IPS DF 6.9 (cell line): ENCODE measurements around the gene SMG6.
"Not testable (repeated sequence)": the region's sequence is repeated elsewhere in the genome, so short reads cannot be mapped to it uniquely, and the experiment has no call there.

Source experiments
- DNase-seq: peaks from one replicate; pipeline ENCODE4 v3.0.0-alpha.2; 2013; ENCODE audit warnings: low read depth, low spot score
- H3K27ac ChIP-seq: one replicate; pipeline ENCODE4 v1.5.1; 2013; ENCODE audit warnings: low read length, control low read depth
- H3K27me3 ChIP-seq: 2 replicates; pipeline ENCODE4 v1.6.1; 2013; ENCODE audit warnings: mild to moderate bottlenecking, low read length; ENCODE audit not compliant: control insufficient read depth, insufficient read depth
- H3K36me3 ChIP-seq: 2 replicates; pipeline ENCODE4 v1.6.1; 2013; ENCODE audit warnings: low read length; ENCODE audit not compliant: control insufficient read depth, insufficient read depth
- H3K4me1 ChIP-seq: 2 replicates; pipeline ENCODE4 v1.6.1; 2013; ENCODE audit warnings: low read length; ENCODE audit not compliant: control insufficient read depth, insufficient read depth
- H3K4me3 ChIP-seq: 2 replicates; pipeline ENCODE4 v1.5.1; 2013; ENCODE audit warnings: mild to moderate bottlenecking, low read length
- H3K9me3 ChIP-seq: 2 replicates; pipeline ENCODE4 v1.6.1; 2013; ENCODE audit warnings: low read length, inconsistent platforms; ENCODE audit not compliant: control insufficient read depth, insufficient read depth
- WGBS: extraction: QIAGEN DNeasy Blood & Tissue Kit; methylation state at CpG from one replicate; pipeline ENCODE4 v1.1.7; 2013; ENCODE audit warnings: mixed read lengths, missing lambda C conversion rate; ENCODE audit not compliant: insufficient read length, insufficient coverage; 5-methylcytosine and 5-hydroxymethylcytosine counted together

Gene SMG6

GRCh38 chr17:2277429-2278170, 26.0 kb downstream of the SMG6 start:
- Histone ChIP-seq H3K27me3 (no peaks in the 10 kb centered on the region), H3K36me3 (peaks cover 11% of the 10 kb centered on the region; the same call in 1 of the 2 replicates), H3K4me3 (no peak overlapping the region), H3K27ac (no peak overlapping the region), H3K4me1 (no peaks in the 10 kb centered on the region), H3K9me3 (no peaks in the 10 kb centered on the region)
- WGBS, result no CpG with 5 or more reads among the region's 9 CpGs
- DNase-seq, result no peak

DNA sequence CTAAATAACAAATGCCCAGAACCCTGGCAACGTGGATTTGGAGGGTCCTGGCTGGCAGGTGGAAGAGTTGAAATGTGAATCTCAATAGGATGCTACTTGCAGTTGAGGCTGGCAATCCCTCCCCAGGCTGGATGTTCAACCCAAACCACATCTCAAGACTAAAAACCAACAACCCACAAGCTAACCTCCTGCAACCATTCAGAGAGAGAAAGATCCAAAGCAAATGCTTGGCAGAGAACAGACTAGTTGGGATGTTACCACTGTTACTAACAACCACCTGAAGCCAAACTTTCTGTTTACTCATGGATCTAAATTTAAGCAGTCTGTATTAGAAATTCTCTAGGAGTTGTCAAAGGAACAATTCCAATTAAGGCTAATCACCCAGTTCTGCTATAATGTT, 27.9 kb downstream of the SMG6 start:
- H3K36me3 ChIP-seq, result peaks cover 4% of the 10 kb centered on the region; the same call in 1 of the 2 replicates
- no CpG with 5 or more reads among the region's 1 CpG for WGBS
- no peak overlapping the region for H3K27ac ChIP-seq
- H3K9me3 ChIP-seq, result no peaks in the 10 kb centered on the region
- DNase-seq, result no peak
- H3K4me3 ChIP-seq, result no peak overlapping the region
- no peaks in the 10 kb centered on the region for H3K27me3 ChIP-seq
- no peaks in the 10 kb centered on the region for H3K4me1 ChIP-seq

DNA sequence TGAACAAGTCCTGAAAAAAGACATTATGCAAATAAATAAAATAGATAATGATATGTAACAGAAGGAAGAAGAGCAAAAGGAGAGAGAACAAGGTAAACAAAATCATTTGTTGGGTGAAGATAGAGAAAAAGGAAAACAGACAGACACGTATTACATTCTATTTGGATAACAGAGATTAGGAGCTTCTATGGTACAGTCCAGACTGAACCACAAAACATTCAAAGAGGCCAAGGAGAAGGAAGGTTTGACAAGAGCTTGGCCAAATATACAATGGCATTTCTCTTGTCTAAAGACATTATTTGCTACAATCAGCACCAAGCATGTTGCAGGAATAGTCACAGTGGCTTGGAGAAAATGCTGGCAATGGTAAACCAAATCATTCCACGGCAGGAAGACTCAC, 29.2 kb downstream of the SMG6 start:
- H3K36me3 ChIP-seq, result no peaks in the 10 kb centered on the region
- no peak for DNase-seq

DNA sequence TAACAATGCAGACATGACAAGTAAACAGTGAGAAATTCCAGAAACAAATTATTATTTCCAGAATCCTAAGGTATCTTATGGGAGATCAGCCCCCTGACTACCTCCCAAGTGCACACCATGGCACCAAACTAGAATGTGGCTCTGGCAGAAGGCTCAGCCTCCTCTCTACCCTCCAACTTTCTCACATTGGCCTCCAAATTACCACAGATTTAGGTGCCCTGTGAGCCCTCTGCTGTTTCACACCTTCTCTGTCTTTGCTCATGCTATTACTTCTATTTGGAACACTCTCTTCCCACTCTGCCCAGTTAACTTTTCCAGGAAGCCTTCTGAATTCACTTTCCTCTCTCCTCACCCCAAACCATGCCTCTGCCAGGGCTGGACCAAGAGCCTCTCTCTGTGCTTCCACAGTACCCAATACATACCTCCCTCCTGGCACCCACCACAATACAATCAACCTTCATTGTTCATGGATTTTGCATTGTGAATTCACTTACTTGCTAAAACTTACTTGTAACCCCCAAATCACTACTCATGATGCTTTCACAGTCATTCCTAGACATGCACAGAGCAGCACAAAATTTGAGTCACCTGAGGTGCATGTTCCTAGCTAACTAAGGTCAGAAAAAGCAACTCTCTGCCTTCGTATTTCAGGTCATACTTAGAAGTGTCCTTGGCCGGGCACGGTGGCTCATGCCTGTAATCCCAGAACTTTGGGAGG, 31.4 kb downstream of the SMG6 start:
- Histone ChIP-seq H3K4me1 (no peaks in the 10 kb centered on the region), H3K27ac (no peak overlapping the region), H3K36me3 (no peaks in the 10 kb centered on the region), H3K4me3 (no peak overlapping the region), H3K9me3 (no peaks in the 10 kb centered on the region), H3K27me3 (no peaks in the 10 kb centered on the region)
- DNase-seq, result no peak
- WGBS, result no CpG with 5 or more reads among the region's 3 CpGs

More for the DNA sequence above, 29.2 kb downstream of the SMG6 start:
- Histone ChIP-seq H3K27ac (no peak overlapping the region), H3K4me3 (no peak overlapping the region), H3K4me1 (no peaks in the 10 kb centered on the region), H3K27me3 (no peaks in the 10 kb centered on the region), H3K9me3 (no peaks in the 10 kb centered on the region)
- WGBS, result no CpG with 5 or more reads among the region's 2 CpGs

DNA sequence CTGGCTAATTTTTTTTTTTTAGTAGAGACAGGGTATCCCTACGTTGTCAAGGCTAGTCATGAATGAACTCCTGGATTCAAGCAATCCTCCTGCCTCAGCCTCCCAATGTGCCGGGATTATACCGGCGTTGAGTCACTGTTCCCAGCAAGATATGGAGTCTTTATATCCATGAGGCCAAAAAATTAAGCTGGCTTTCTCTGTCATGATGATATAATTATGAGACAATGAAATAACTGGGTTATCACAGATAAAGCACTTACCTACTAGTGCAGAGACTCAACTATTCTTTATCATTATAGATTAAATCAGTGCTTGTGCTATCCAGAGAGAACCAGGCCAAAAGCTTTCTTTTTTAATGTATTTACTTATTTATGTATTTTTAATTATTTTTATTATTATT, 36.2 kb downstream of the SMG6 start:
- 0 out of 2 replicates have a peak, but pooled peaks cover 3% of the 10 kb centered on the region for H3K36me3 ChIP-seq
- no peaks in the 10 kb centered on the region for H3K4me1 ChIP-seq
- no peaks in the 10 kb centered on the region for H3K27me3 ChIP-seq
- no peaks in the 10 kb centered on the region for H3K9me3 ChIP-seq
- no peak overlapping the region for H3K4me3 ChIP-seq
- no peak for DNase-seq
- H3K27ac ChIP-seq, result no peak overlapping the region
- no CpG with 5 or more reads among the region's 4 CpGs for WGBS

GRCh38 chr17:2266865-2267228, 36.7 kb downstream of the SMG6 start:
- WGBS, result no CpG with 5 or more reads among the region's 3 CpGs
- Histone ChIP-seq H3K9me3 (no peaks in the 10 kb centered on the region), H3K4me3 (no peak overlapping the region), H3K27ac (no peak overlapping the region), H3K36me3 (0 out of 2 replicates have a peak, but pooled peaks cover 3% of the 10 kb centered on the region), H3K27me3 (no peaks in the 10 kb centered on the region), H3K4me1 (no peaks in the 10 kb centered on the region)
- no peak for DNase-seq

DNA sequence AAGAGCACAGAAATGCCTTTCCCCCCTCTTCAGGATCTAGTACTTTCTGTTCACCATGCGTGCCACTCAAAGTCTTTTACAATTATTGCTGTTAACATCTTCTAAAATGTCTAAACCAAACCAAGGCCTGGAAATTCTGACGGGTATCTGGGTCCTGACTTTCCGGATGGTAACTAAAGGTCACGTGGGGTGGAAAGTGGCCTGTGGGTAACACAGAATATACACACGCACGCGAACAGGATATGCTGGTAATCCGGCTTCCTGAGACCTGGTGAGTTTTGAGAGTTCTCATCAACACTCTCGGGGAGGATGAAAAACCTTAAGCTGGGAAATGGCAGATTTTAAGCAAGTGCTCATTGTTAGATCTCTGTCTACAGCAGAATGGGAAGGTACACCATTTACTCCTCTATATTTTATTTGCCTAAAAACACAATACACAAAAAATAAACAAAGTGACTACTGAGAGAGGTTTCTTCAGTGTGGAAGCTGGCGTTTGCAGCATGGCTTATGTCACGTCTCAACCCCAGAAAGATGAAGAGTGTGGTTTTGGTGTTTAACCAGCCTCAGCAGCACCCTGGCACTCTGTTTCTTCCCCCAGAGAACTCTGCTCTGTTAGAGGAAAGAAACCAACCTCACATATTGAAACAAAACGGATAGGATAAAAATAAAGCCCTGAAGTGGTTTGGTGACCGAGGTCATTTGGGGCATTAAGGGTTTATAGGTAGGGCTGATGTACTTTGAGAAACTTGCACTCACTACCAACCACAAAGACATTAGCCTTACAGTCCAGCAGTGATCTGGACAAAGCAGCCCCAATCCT, 37.3 kb downstream of the SMG6 start:
- no peaks in the 10 kb centered on the region for H3K4me1 ChIP-seq
- no peaks in the 10 kb centered on the region for H3K9me3 ChIP-seq
- WGBS, result no CpG with 5 or more reads among the region's 13 CpGs
- no peaks in the 10 kb centered on the region for H3K27me3 ChIP-seq
- no peak overlapping the region for H3K27ac ChIP-seq
- H3K36me3 ChIP-seq, result 0 out of 2 replicates have a peak, but pooled peaks cover 3% of the 10 kb centered on the region
- H3K4me3 ChIP-seq, result no peak overlapping the region
- DNase-seq, result no peak

DNA sequence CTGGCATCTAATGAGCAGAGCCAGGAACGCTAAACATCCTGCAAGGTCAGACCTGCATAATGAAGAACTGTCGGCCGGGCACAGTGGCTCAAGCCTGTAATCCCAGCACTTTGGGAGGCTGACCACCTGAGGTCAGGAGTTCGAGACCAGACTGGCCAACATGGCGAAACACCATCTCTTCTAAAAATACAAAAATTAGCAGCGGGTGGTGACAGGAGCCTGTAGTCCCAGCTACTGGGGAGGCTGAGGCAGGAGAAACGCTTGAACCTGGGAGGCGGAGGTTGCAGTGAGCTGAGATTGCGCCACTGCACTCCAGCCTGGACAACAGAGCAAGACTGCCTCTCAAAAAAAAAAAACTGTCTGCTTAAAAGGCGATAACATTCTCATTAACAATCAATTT, 38.4 kb downstream of the SMG6 start:
- not testable (repeated sequence) for H3K4me1 ChIP-seq, H3K36me3 ChIP-seq, H3K4me3 ChIP-seq, DNase-seq, H3K9me3 ChIP-seq, H3K27ac ChIP-seq, H3K27me3 ChIP-seq
- WGBS, result no CpG with 5 or more reads among the region's 10 CpGs

GRCh38 chr17:2264067-2264860, 39.3 kb downstream of the SMG6 start:
- Histone ChIP-seq H3K36me3 (0 out of 2 replicates have a peak, but pooled peaks cover 3% of the 10 kb centered on the region), H3K4me3 (no peak overlapping the region), H3K9me3 (no peaks in the 10 kb centered on the region), H3K4me1 (no peaks in the 10 kb centered on the region), H3K27ac (no peak overlapping the region), H3K27me3 (no peaks in the 10 kb centered on the region)
- no peak for DNase-seq
- WGBS, result 100% methylated on average over 1 of the region's 10 CpGs
